Mesenchymal stem cell (in vitro differentiated cells and primary cell): ENCODE data around the gene LAGE3.

ENCODE experiments used
- DNase-seq: peaks from one replicate; pipeline ENCODE4 v3.0.0-alpha.2; 2013
- H2AFZ ChIP-seq: one replicate; pipeline ENCODE4 v1.6.1; 2013; ENCODE audit warnings: low read depth, mild to moderate bottlenecking, control low read depth, inconsistent platforms, low read length, moderate library complexity
- H2AK5ac ChIP-seq: 2 replicates; pipeline ENCODE4 v1.6.1; 2013; ENCODE audit warnings: low read length, moderate library complexity, mild to moderate bottlenecking, inconsistent platforms; ENCODE audit not compliant: severe bottlenecking
- H2BK120ac ChIP-seq: one replicate; pipeline ENCODE4 v1.6.1; 2013; ENCODE audit warnings: low read depth, mild to moderate bottlenecking, inconsistent platforms, low read length, moderate library complexity
- H2BK12ac ChIP-seq, 2 experiments: one replicate each; pipeline ENCODE4 v1.6.1; 2013; ENCODE audit warnings: inconsistent platforms in 2 of 2, low read length in 2 of 2, mild to moderate bottlenecking in 2 of 2, moderate library complexity in 2 of 2, control low read depth in 1 of 2
- H2BK15ac ChIP-seq: one replicate; pipeline ENCODE4 v1.6.1; 2013; ENCODE audit warnings: mild to moderate bottlenecking, low read depth, inconsistent platforms; ENCODE audit not compliant: poor library complexity, severe bottlenecking
- H2BK5ac ChIP-seq: 2 replicates; pipeline ENCODE4 v1.6.1; 2013; ENCODE audit warnings: low read depth, mild to moderate bottlenecking, low read length, control low read depth, inconsistent platforms; ENCODE audit not compliant: poor library complexity, severe bottlenecking
- H3K14ac ChIP-seq, 2 experiments: one replicate each; pipeline ENCODE4 v1.6.1; 2013; ENCODE audit warnings: inconsistent platforms in 2 of 2, low read length in 2 of 2, control low read depth in 1 of 2, mild to moderate bottlenecking in 1 of 2, moderate library complexity in 1 of 2
- H3K18ac ChIP-seq, 2 experiments: one replicate each; pipeline ENCODE4 v1.6.1; 2013; ENCODE audit warnings: inconsistent platforms in 2 of 2, low read length in 2 of 2, control low read depth in 1 of 2, low read depth in 1 of 2, mild to moderate bottlenecking in 1 of 2
- H3K23ac ChIP-seq, 2 experiments: one replicate each; pipeline ENCODE4 v1.6.1; 2013; ENCODE audit warnings: inconsistent platforms in 2 of 2, low read length in 2 of 2, mild to moderate bottlenecking in 2 of 2, moderate library complexity in 2 of 2, control low read depth in 1 of 2
- H3K27ac ChIP-seq: 2 replicates; pipeline ENCODE4 v1.5.1; 2013; ENCODE audit warnings: mild to moderate bottlenecking, moderate library complexity, low read length, control low read depth, inconsistent platforms; ENCODE audit not compliant: poor library complexity, severe bottlenecking
- H3K27me3 ChIP-seq, 2 experiments: 2 replicates each; pipeline versions ENCODE4 v1.6.1 to v1.7.0; 2013; ENCODE audit warnings: low read length in 2 of 2, mild to moderate bottlenecking in 2 of 2, moderate library complexity in 2 of 2, control low read depth in 1 of 2, inconsistent platforms in 1 of 2; ENCODE audit not compliant: control insufficient read depth in 1 of 2, insufficient read depth in 1 of 2
- H3K36me3 ChIP-seq, 2 experiments: 2 replicates each; pipeline versions ENCODE4 v1.6.1 to v1.7.0; 2013; ENCODE audit warnings: low read length in 2 of 2, control low read depth in 1 of 2, inconsistent platforms in 1 of 2, low read depth in 1 of 2, mild to moderate bottlenecking in 1 of 2; ENCODE audit not compliant: insufficient read depth in 2 of 2, control insufficient read depth in 1 of 2
- H3K4ac ChIP-seq, 2 experiments: one replicate each; pipeline ENCODE4 v1.6.1; 2013; ENCODE audit warnings: inconsistent platforms in 2 of 2, low read length in 2 of 2, mild to moderate bottlenecking in 2 of 2, moderate library complexity in 2 of 2, control low read depth in 1 of 2, low read depth in 1 of 2
- H3K4me1 ChIP-seq: 2 replicates; pipeline ENCODE4 v1.6.1; 2013; ENCODE audit warnings: low read depth, low read length, control low read depth; ENCODE audit not compliant: control insufficient read depth, insufficient read depth
- H3K4me2 ChIP-seq: 2 replicates; pipeline ENCODE4 v1.6.1; 2013; ENCODE audit warnings: low read length, mild to moderate bottlenecking, inconsistent platforms; ENCODE audit not compliant: poor library complexity, severe bottlenecking
- H3K4me3 ChIP-seq, 2 experiments: 2 replicates each; pipeline versions ENCODE4 v1.5.1 to v1.7.0; 2013; ENCODE audit warnings: low read length in 2 of 2, mild to moderate bottlenecking in 2 of 2, control low read depth in 1 of 2, low read depth in 1 of 2; ENCODE audit not compliant: insufficient read depth in 1 of 2
- H3K79me1 ChIP-seq: replicated peaks from 2 replicates; pipeline ENCODE4 v1.6.1; 2013; ENCODE audit warnings: mild to moderate bottlenecking, control low read depth, low read length, inconsistent platforms; ENCODE audit not compliant: poor library complexity, severe bottlenecking
- H3K9ac ChIP-seq: 2 replicates; pipeline ENCODE4 v1.7.0; 2013; ENCODE audit warnings: mild to moderate bottlenecking, low read length, moderate library complexity
- H3K9me3 ChIP-seq: 2 replicates; pipeline ENCODE4 v1.7.0; 2013; ENCODE audit warnings: mild to moderate bottlenecking, low read length; ENCODE audit not compliant: control insufficient read depth
- H4K8ac ChIP-seq: one replicate; pipeline ENCODE4 v1.6.1; 2013; ENCODE audit warnings: inconsistent platforms, mild to moderate bottlenecking, low read length, moderate library complexity
- H4K91ac ChIP-seq: one replicate; pipeline ENCODE4 v1.6.1; 2013; ENCODE audit warnings: mild to moderate bottlenecking, low read length, inconsistent platforms
- WGBS: methylation state at CpG from one replicate; pipeline ENCODE4 v1.1.7; 2013; ENCODE audit warnings: mixed read lengths; 5-methylcytosine and 5-hydroxymethylcytosine counted together

The LAGE3 gene

GRCh38 chrX:154515090-154515965 lies 36.2 kb upstream of the LAGE3 start:
- H3K27ac ChIP-seq, result no peak overlapping the region
- peak overlapping the region; percentile 62 to 70 for H3K18ac ChIP-seq
- H4K8ac ChIP-seq, result peak overlapping the region; percentile 12
- no peak overlapping the region for H2BK5ac ChIP-seq
- peaks cover 4 to 13% of the 10 kb centered on the region in 2 experiments for H3K36me3 ChIP-seq
- H4K91ac ChIP-seq, result peak overlapping the region; percentile 50
- H2BK12ac ChIP-seq, result no peak overlapping the region
- H3K27me3 ChIP-seq, result peaks cover 0 to 3% of the 10 kb centered on the region in 2 experiments
- peak overlapping the region; percentile 14 for H2AFZ ChIP-seq
- H3K4ac ChIP-seq, result no peak overlapping the region
- no peak overlapping the region for H3K14ac ChIP-seq
- no peak overlapping the region for H2BK120ac ChIP-seq
- H2BK15ac ChIP-seq, result no peak overlapping the region
- no peak overlapping the region for H2AK5ac ChIP-seq
- peak overlapping the region; percentile 77 for H3K4me2 ChIP-seq
- H3K23ac ChIP-seq, result peak overlapping the region in 1 of 2 experiments; percentile 40
- H3K4me3 ChIP-seq, result peak overlapping the region; percentile 69 to 82
- peak overlapping the region; percentile 83 for H3K9ac ChIP-seq
- H3K4me1 ChIP-seq, result peaks cover 10% of the 10 kb centered on the region
- H3K79me1 ChIP-seq, result peaks cover 6% of the 10 kb centered on the region
- no peaks in the 10 kb centered on the region for H3K9me3 ChIP-seq
- peak; percentile 13 for DNase-seq
- 31% methylated on average over 14 of the region's 34 CpGs for WGBS

- Histone ChIP-seq H2BK120ac (no peak overlapping the region), H3K23ac (no peak overlapping the region), H3K18ac (no peak overlapping the region), H3K9me3 (peaks cover 10% of the 10 kb centered on the region), H2BK15ac (no peak overlapping the region), H3K27ac (no peak overlapping the region), H2BK5ac (no peak overlapping the region), H3K79me1 (peaks cover 6% of the 10 kb centered on the region), H4K91ac (no peak overlapping the region), H3K27me3 (no peaks in the 10 kb centered on the region), H3K4me2 (no peak overlapping the region), H2AK5ac (no peak overlapping the region), H3K36me3 (peaks cover 16 to 18% of the 10 kb centered on the region in 2 experiments), H2BK12ac (no peak overlapping the region), H4K8ac (no peak overlapping the region), H3K4ac (no peak overlapping the region), H3K14ac (no peak overlapping the region), H3K9ac (no peak overlapping the region), H3K4me1 (peaks cover 10% of the 10 kb centered on the region), H3K4me3 (no peak overlapping the region), H2AFZ (no peak overlapping the region)
- DNase-seq, result no peak
- 100% methylated on average over 2 of the region's 2 CpGs for WGBS
These were observed 34.6 kb upstream of the LAGE3 start for GRCh38 chrX:154513716-154514115.

- no peak overlapping the region for H3K27ac ChIP-seq
- H2BK120ac ChIP-seq, result no peak overlapping the region
- no peak overlapping the region for H2AK5ac ChIP-seq
- H3K4me1 ChIP-seq, result peaks cover 10% of the 10 kb centered on the region
- H3K4me3 ChIP-seq, result no peak overlapping the region
- no peak overlapping the region for H4K8ac ChIP-seq
- no peak for DNase-seq
- no peak overlapping the region for H2BK5ac ChIP-seq
- no peak overlapping the region for H3K9ac ChIP-seq
- no peak overlapping the region for H3K4me2 ChIP-seq
- no peak overlapping the region for H3K18ac ChIP-seq
- H4K91ac ChIP-seq, result no peak overlapping the region
- H3K27me3 ChIP-seq, result no peaks in the 10 kb centered on the region
- no peak overlapping the region for H2BK15ac ChIP-seq
- H3K23ac ChIP-seq, result no peak overlapping the region
- no peak overlapping the region for H2AFZ ChIP-seq
- H3K14ac ChIP-seq, result no peak overlapping the region
- no peak overlapping the region for H3K4ac ChIP-seq
- peaks cover 6% of the 10 kb centered on the region for H3K79me1 ChIP-seq
- H3K36me3 ChIP-seq, result peaks cover 16 to 24% of the 10 kb centered on the region in 2 experiments
- H2BK12ac ChIP-seq, result no peak overlapping the region
- peaks cover 10% of the 10 kb centered on the region for H3K9me3 ChIP-seq
- WGBS, result 95% methylated on average over 16 of the region's 16 CpGs
These were observed 33.9 kb upstream of the LAGE3 start for GRCh38 chrX:154512879-154513553.

GRCh38 chrX:154511761-154512160 lies 32.7 kb upstream of the LAGE3 start:
- WGBS, result 65% methylated on average over 3 of the region's 12 CpGs
- H3K9me3 ChIP-seq, result peaks cover 10% of the 10 kb centered on the region
- no peak for DNase-seq
- H3K79me1 ChIP-seq, result peaks cover 7% of the 10 kb centered on the region
- no peak overlapping the region for H2AK5ac ChIP-seq
- no peak overlapping the region for H2BK15ac ChIP-seq
- H3K27ac ChIP-seq, result no peak overlapping the region
- no peak overlapping the region for H2BK12ac ChIP-seq
- no peak overlapping the region for H3K23ac ChIP-seq
- H3K4me3 ChIP-seq, result no peak overlapping the region
- peaks cover 8% of the 10 kb centered on the region for H3K4me1 ChIP-seq
- H3K18ac ChIP-seq, result no peak overlapping the region
- no peak overlapping the region for H2AFZ ChIP-seq
- no peak overlapping the region for H2BK120ac ChIP-seq
- H3K4me2 ChIP-seq, result no peak overlapping the region
- H2BK5ac ChIP-seq, result no peak overlapping the region
- no peak overlapping the region for H3K9ac ChIP-seq
- H3K14ac ChIP-seq, result no peak overlapping the region
- H3K4ac ChIP-seq, result no peak overlapping the region
- H4K8ac ChIP-seq, result peak overlapping the region; percentile 54
- H4K91ac ChIP-seq, result peak overlapping the region; percentile 7
- H3K27me3 ChIP-seq, result no peaks in the 10 kb centered on the region
- peaks cover 23 to 37% of the 10 kb centered on the region in 2 experiments for H3K36me3 ChIP-seq
